H1 (cell line): ENCODE measurements around the gene SMYD3. TPM values are rescaled to one million over a fixed set of nuclear protein-coding genes. Genes with fewer than 3 reads are reported as not detected.

Experiments used
- CTCF ChIA-PET: fragments of 300-600 bp; sonication (Branson Sonifier 250); formaldehyde crosslinking; loops from one replicate; lab custom pipeline; 2021; ENCODE audit not compliant: partially characterized antibody; lab: Charles Lee
- POLR2A ChIA-PET: fragments of 300-600 bp; sonication (Branson Sonifier 250); formaldehyde crosslinking; loops from one replicate; lab custom pipeline; 2021; ENCODE audit warnings: inconsistent platforms; ENCODE audit not compliant: partially characterized antibody; lab: Charles Lee
- DNase-seq, 2 experiments: peaks; one replicate each; pipeline versions ENCODE4 v3.0.0 to v3.0.0-alpha.2; 2010 to 2022; ENCODE audit warnings: low spot score in 2 of 2, low read depth in 1 of 2, mixed read lengths in 1 of 2
- FAIRE-seq: peaks from 2 replicates; lab custom pipeline; 2011; peaks lifted over from hg19 to GRCh38; lab: Jason Lieb, UNC
- H2AFZ ChIP-seq: 2 replicates; pipeline ENCODE4 v1.8.1; 2012; ENCODE audit warnings: low read length, inconsistent platforms
- H2AK5ac ChIP-seq: 2 replicates; pipeline ENCODE4 v1.6.1; 2013; ENCODE audit warnings: low read depth, low read length
- H2BK120ac ChIP-seq: replicated peaks from 2 replicates; pipeline ENCODE3; 2013; ENCODE audit warnings: low read depth, low read length, inconsistent platforms
- H2BK12ac ChIP-seq: 2 replicates; pipeline ENCODE4 v1.6.1; 2013; ENCODE audit warnings: low read depth, low read length
- H2BK15ac ChIP-seq: 2 replicates; pipeline ENCODE4 v1.6.1; 2013; ENCODE audit warnings: low read length
- H2BK20ac ChIP-seq: 2 replicates; pipeline ENCODE4 v1.6.1; 2013; ENCODE audit warnings: low read length
- H2BK5ac ChIP-seq: 2 replicates; pipeline ENCODE4 v1.6.1; 2013; ENCODE audit warnings: low read depth, low read length
- H3K14ac ChIP-seq: 2 replicates; pipeline ENCODE4 v1.6.1; 2013; ENCODE audit warnings: inconsistent platforms; ENCODE audit not compliant: insufficient read length
- H3K18ac ChIP-seq: 2 replicates; pipeline ENCODE4 v1.6.1; 2013; ENCODE audit warnings: low read length; ENCODE audit errors: extremely low read depth
- H3K23ac ChIP-seq: 2 replicates; pipeline ENCODE4 v1.6.1; 2013; ENCODE audit warnings: inconsistent platforms; ENCODE audit not compliant: insufficient read length
- H3K23me2 ChIP-seq: 2 replicates; pipeline ENCODE4 v1.6.1; 2013; ENCODE audit warnings: low read depth, low read length
- H3K27ac ChIP-seq: 2 replicates; pipeline ENCODE4 v1.6.1; 2011; ENCODE audit warnings: low read depth, low read length, inconsistent platforms
- H3K27me3 ChIP-seq, 4 experiments: replicated peaks in 1 of 4; 1 replicate in 1 of 4; 2 replicates in 3 of 4; pipeline versions ENCODE4 v1.6.1 to v1.8.1; 2011 to 2013; ENCODE audit warnings: low read length in 3 of 4, mild to moderate bottlenecking in 3 of 4, inconsistent platforms in 2 of 4, mixed read lengths in 2 of 4, moderate library complexity in 1 of 4; ENCODE audit not compliant: control insufficient read depth in 3 of 4, insufficient read depth in 3 of 4; ENCODE audit errors: extremely low read depth in 1 of 4
- H3K36me3 ChIP-seq, 4 experiments: 2 replicates each; pipeline versions ENCODE4 v1.6.1 to v1.8.1; 2011 to 2013; ENCODE audit warnings: mild to moderate bottlenecking in 4 of 4, low read length in 3 of 4, moderate library complexity in 2 of 4, control low read depth in 1 of 4, inconsistent platforms in 1 of 4; ENCODE audit not compliant: insufficient read depth in 4 of 4, control insufficient read depth in 2 of 4
- H3K4ac ChIP-seq: replicated peaks from 2 replicates; pipeline ENCODE3; 2013; ENCODE audit warnings: low read length, low read depth, mixed read lengths, inconsistent platforms; ENCODE audit not compliant: insufficient read length
- H3K4me1 ChIP-seq, 4 experiments: replicated peaks in 1 of 4; 1 replicate in 1 of 4; 2 replicates in 3 of 4; pipeline versions ENCODE4 v1.6.1 to v1.8.1; 2011 to 2013; ENCODE audit warnings: low read length in 3 of 4, inconsistent platforms in 2 of 4, mixed read lengths in 1 of 4; ENCODE audit not compliant: insufficient read depth in 4 of 4, control insufficient read depth in 3 of 4
- H3K4me2 ChIP-seq, 2 experiments: 2 replicates each; pipeline versions ENCODE4 v1.6.1 to v1.8.1; 2011 to 2013; ENCODE audit warnings: low read depth in 2 of 2, low read length in 2 of 2, control low read depth in 1 of 2, inconsistent platforms in 1 of 2, mild to moderate bottlenecking in 1 of 2; ENCODE audit not compliant: insufficient read depth in 1 of 2
- H3K4me3 ChIP-seq, 4 experiments: fragments of 200-600, 300-600 bp in 1 of 4; sonication (generic), shearing (Covaris generic), sonication (Bioruptor Twin) in 1 of 4; 2 replicates each; pipeline versions ENCODE4 v1.5.1 to v1.8.1; 2011 to 2016; ENCODE audit warnings: low read length in 4 of 4, low read depth in 3 of 4, control low read depth in 2 of 4, inconsistent platforms in 2 of 4, mild to moderate bottlenecking in 2 of 4, mixed read lengths in 1 of 4, moderate library complexity in 1 of 4; ENCODE audit not compliant: insufficient read depth in 2 of 4; ENCODE audit errors: extremely low read depth in 1 of 4
- H3K56ac ChIP-seq: replicated peaks from 2 replicates; pipeline ENCODE3; 2013; ENCODE audit warnings: low read depth, mild to moderate bottlenecking, mixed read lengths, low read length, inconsistent platforms; ENCODE audit not compliant: insufficient read length
- H3K79me1 ChIP-seq: 2 replicates; pipeline ENCODE4 v1.6.1; 2013; ENCODE audit warnings: low read depth, low read length, control low read depth
- H3K79me2 ChIP-seq, 2 experiments: 2 replicates each; pipeline versions ENCODE4 v1.6.1 to v1.8.1; 2012 to 2013; ENCODE audit warnings: low read length in 2 of 2, mild to moderate bottlenecking in 2 of 2, inconsistent platforms in 1 of 2; ENCODE audit not compliant: insufficient read depth in 2 of 2, control insufficient read depth in 1 of 2
- H3K9ac ChIP-seq, 4 experiments: replicated peaks in 1 of 4; 1 replicate in 1 of 4; 2 replicates in 3 of 4; pipeline versions ENCODE4 v1.6.1 to v1.8.1; 2011 to 2013; ENCODE audit warnings: low read depth in 3 of 4, low read length in 3 of 4, control low read depth in 2 of 4, mild to moderate bottlenecking in 2 of 4, moderate library complexity in 2 of 4, inconsistent platforms in 1 of 4; ENCODE audit errors: extremely low read depth in 1 of 4
- H3K9me3 ChIP-seq, 2 experiments: 2 replicates each; pipeline versions ENCODE4 v1.6.1 to v1.8.1; 2012 to 2013; ENCODE audit warnings: mild to moderate bottlenecking in 2 of 2, moderate library complexity in 2 of 2, control low read depth in 1 of 2, inconsistent platforms in 1 of 2, low read depth in 1 of 2, low read length in 1 of 2, mixed read lengths in 1 of 2; ENCODE audit not compliant: insufficient read depth in 2 of 2
- H4K20me1 ChIP-seq, 2 experiments: replicated peaks in 1 of 2; 2 replicates each; pipeline versions ENCODE3 to v1.8.1; 2011 to 2013; ENCODE audit warnings: inconsistent platforms in 2 of 2, low read length in 2 of 2, mild to moderate bottlenecking in 1 of 2; ENCODE audit not compliant: insufficient read depth in 2 of 2, control insufficient read depth in 1 of 2
- H4K5ac ChIP-seq: 2 replicates; pipeline ENCODE4 v1.6.1; 2013; ENCODE audit warnings: low read length, low read depth, mixed read lengths, inconsistent platforms; ENCODE audit not compliant: insufficient read length
- H4K8ac ChIP-seq: 2 replicates; pipeline ENCODE4 v1.8.0; 2013; ENCODE audit warnings: mild to moderate bottlenecking, moderate library complexity, low read length, inconsistent platforms; ENCODE audit not compliant: insufficient read depth; ENCODE audit errors: extremely low read depth
- H4K91ac ChIP-seq: replicated peaks from 2 replicates; pipeline ENCODE3; 2013; ENCODE audit warnings: low read length, mixed read lengths, inconsistent platforms; ENCODE audit not compliant: insufficient read length
- CBX5 ChIP-seq: fragments of 300-800, 300-1000 bp; sonication (generic); IDR thresholded peaks from 2 replicates; pipeline ENCODE4 v1.7.1; 2016; ENCODE audit warnings: antibody characterized with exemption, low read length, low read depth
- CREB1 ChIP-seq: IDR thresholded peaks from 2 replicates; pipeline ENCODE4 v1.6.1; 2012; ENCODE audit warnings: inconsistent platforms
- JUND ChIP-seq: IDR thresholded peaks from 2 replicates; pipeline ENCODE4 v1.6.1; 2011; ENCODE audit warnings: mild to moderate bottlenecking, improper control_type of control experiment, low read length
- RAD21 ChIP-seq, 2 experiments: IDR thresholded peaks in 1 of 2; conservative IDR thresholded peaks in 1 of 2; 2 replicates each; pipeline ENCODE4 v1.6.1; 2011; ENCODE audit warnings: low read depth in 2 of 2, low read length in 2 of 2, improper control_type of control experiment in 1 of 2, inconsistent platforms in 1 of 2, mild to moderate bottlenecking in 1 of 2, moderate library complexity in 1 of 2
- SP1 ChIP-seq: IDR thresholded peaks from 2 replicates; pipeline ENCODE4 v1.6.1; 2011; ENCODE audit warnings: low read depth, low read length
- SP2 ChIP-seq: IDR thresholded peaks from 2 replicates; pipeline ENCODE4 v1.6.1; 2012; ENCODE audit warnings: mild to moderate bottlenecking, low read length, inconsistent platforms
- TAF1 ChIP-seq: IDR thresholded peaks from 2 replicates; pipeline ENCODE4 v1.6.1; 2011; ENCODE audit warnings: mild to moderate bottlenecking, low read depth, low read length
- TCF12 ChIP-seq: IDR thresholded peaks from 2 replicates; pipeline ENCODE4 v1.6.1; 2011; ENCODE audit warnings: low read depth, mild to moderate bottlenecking, low read length
- TEAD4 ChIP-seq: IDR thresholded peaks from 2 replicates; pipeline ENCODE4 v1.6.1; 2012; ENCODE audit warnings: low read depth, low read length, inconsistent platforms, mixed read lengths
- USF2 ChIP-seq: IDR thresholded peaks from 2 replicates; pipeline ENCODE4 v1.6.1; 2011; ENCODE audit warnings: low read length, improper control_type of control experiment
- ZNF274 ChIP-seq: IDR thresholded peaks from 2 replicates; pipeline ENCODE4 v1.7.0; 2012; ENCODE audit warnings: low read length, borderline replicate concordance; ENCODE audit errors: extremely low read depth
- WGBS, 2 experiments: shearing (Covaris generic) in 1 of 2; methylation state at CpG; one replicate each; pipeline versions ENCODE4 v1.1.6 to v1.1.7; 2013 to 2015; ENCODE audit warnings: low lambda C conversion rate in 2 of 2, mixed read lengths in 2 of 2, inconsistent platforms in 1 of 2, low coverage in 1 of 2, missing lambda C conversion rate in 1 of 2; ENCODE audit not compliant: insufficient replicate concordance in 2 of 2, insufficient coverage in 1 of 2, insufficient read length in 1 of 2; ENCODE audit errors: extremely low coverage in 1 of 2, missing lambda C conversion rate in 1 of 2; 5-methylcytosine and 5-hydroxymethylcytosine counted together
- polyA plus RNA-seq, 7 experiments: library from polyadenylated mRNA; depleted of rRNA in 3 of 7; stranded (reverse) in 5 of 7; unstranded in 2 of 7; fragments of >200 nt in 5 of 7; fragments of 200-250 nt in 2 of 7; gene quantifications; 1 replicate in 5 of 7; 2 replicates in 1 of 7; 4 replicates in 1 of 7; pipeline versions ENCODE4 v1.2.1 to v1.2.3, GENCODE V29; 2011 to 2013; ENCODE audit warnings: missing spikeins in 2 of 7, mixed read lengths in 2 of 7
- total RNA-seq: library from RNA; stranded (reverse); fragmentation: NEBNext Ultra II Directional; extraction: Animal tissue kit (Norgen Biotek cat#: 25700); gene quantifications from 2 replicates; pipeline ENCODE4 v1.2.1, GENCODE V29; 2021

SMYD3 gene
- total and polyA plus RNA-seq, 2 of the 8 experiments (the other 6 are each of a cell fraction or from before 2014, with no cell fraction given) = 17.3 to 25.4 TPM

DNA sequence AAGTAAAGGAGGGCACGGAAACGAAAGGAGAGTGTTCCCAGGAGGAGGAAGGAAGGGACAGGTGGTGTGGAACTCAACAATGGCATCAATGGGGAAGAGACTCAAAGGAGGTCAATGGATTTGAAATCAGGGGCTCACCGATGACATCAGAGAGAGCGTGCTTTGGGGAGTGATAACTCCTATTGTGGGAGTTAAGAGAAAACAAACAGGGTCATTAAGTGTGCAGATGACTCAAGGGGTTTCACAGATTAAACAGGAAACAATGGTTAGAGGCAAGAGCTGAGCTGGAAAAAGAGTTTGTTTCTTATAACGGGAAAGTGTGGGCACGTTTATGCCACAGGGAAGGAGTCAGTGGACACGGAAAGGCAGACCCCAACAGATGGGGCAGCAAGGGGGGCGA is 629.1 kb downstream of the SMYD3 start:
- FAIRE-seq (no peak), DNase-seq (no peak)
- no peak overlapping the region for H2AFZ ChIP-seq
- 76% methylated on average over 8 of the region's 8 CpGs; no CpG with 5 or more reads in 1 of the 2 experiments for WGBS, 2 experiments
- H3K23ac ChIP-seq = no peak overlapping the region
- H3K9me3 ChIP-seq = no peaks in the 10 kb centered on the region
- H3K27me3 ChIP-seq = no peaks in the 10 kb centered on the region
- H3K36me3 ChIP-seq = no peaks in the 10 kb centered on the region
- H2BK12ac ChIP-seq = no peak overlapping the region
- no peaks in the 10 kb centered on the region for H3K79me1 ChIP-seq
- H3K4me3 ChIP-seq = no peak overlapping the region
- POLR2A ChIA-PET = no interaction called here
- H2BK120ac ChIP-seq = no peak overlapping the region
- no peaks in the 10 kb centered on the region for H3K79me2 ChIP-seq
- H4K8ac ChIP-seq = no peak overlapping the region
- H3K9ac ChIP-seq = no peak overlapping the region
- H2AK5ac ChIP-seq = no peak overlapping the region
- no peak overlapping the region for H3K4me2 ChIP-seq
- no peaks in the 10 kb centered on the region for H3K23me2 ChIP-seq
- no peak overlapping the region for H3K56ac ChIP-seq
- no peaks in the 10 kb centered on the region for H4K20me1 ChIP-seq
- H2BK5ac ChIP-seq = no peak overlapping the region
- CTCF ChIA-PET = interaction anchor here (1.1 to 1.3 kb wide), 2 partner anchors 10 to 16 kb away, joined by 3 to 5 read pairs; no protein-coding TSS in a partner anchor
- H3K4me1 ChIP-seq = no peaks in the 10 kb centered on the region
- no peak overlapping the region for H4K5ac ChIP-seq
- H3K14ac ChIP-seq = no peak overlapping the region
- no peak overlapping the region for H3K4ac ChIP-seq
- H3K27ac ChIP-seq = no peak overlapping the region
- H4K91ac ChIP-seq = no peak overlapping the region
- no peak overlapping the region for H3K18ac ChIP-seq
- H2BK20ac ChIP-seq = no peak overlapping the region
- H2BK15ac ChIP-seq = no peak overlapping the region
- TF ChIP-seq SP1 (no peak), TAF1 (no peak), CREB1 (no peak), RAD21 (IDR thresholded peaks at IDR 0.05 in 1 of 2, conservative IDR thresholded peaks at IDR 0.05 in 1 of 2; ENCODE audit: low read depth in 2 of 2, low read length in 2 of 2) (no peak), SP2 (no peak), USF2 (no peak), TEAD4 (no peak), JUND (no peak), ZNF274 (no peak), TCF12 (no peak), CBX5 (no peak)
